H1 (cell line): ENCODE data around the gene NFATC1. TPM values are rescaled to one million over a fixed set of nuclear protein-coding genes. Genes with fewer than 3 reads are reported as not detected.

Experiments
- CTCF ChIA-PET: fragments of 300-600 bp; sonication (Branson Sonifier 250); formaldehyde crosslinking; loops from one replicate; lab custom pipeline; 2021; ENCODE audit not compliant: partially characterized antibody; lab: Charles Lee
- POLR2A ChIA-PET: fragments of 300-600 bp; sonication (Branson Sonifier 250); formaldehyde crosslinking; loops from one replicate; lab custom pipeline; 2021; ENCODE audit warnings: inconsistent platforms; ENCODE audit not compliant: partially characterized antibody; lab: Charles Lee
- DNase-seq, 2 experiments: peaks; one replicate each; pipeline versions ENCODE4 v3.0.0 to v3.0.0-alpha.2; 2010 to 2022; ENCODE audit warnings: low spot score in 2 of 2, low read depth in 1 of 2, mixed read lengths in 1 of 2
- FAIRE-seq: peaks from 2 replicates; lab custom pipeline; 2011; peaks lifted over from hg19 to GRCh38; lab: Jason Lieb, UNC
- H2AFZ ChIP-seq: 2 replicates; pipeline ENCODE4 v1.8.1; 2012; ENCODE audit warnings: low read length, inconsistent platforms
- H2AK5ac ChIP-seq: 2 replicates; pipeline ENCODE4 v1.6.1; 2013; ENCODE audit warnings: low read depth, low read length
- H2BK120ac ChIP-seq: replicated peaks from 2 replicates; pipeline ENCODE3; 2013; ENCODE audit warnings: low read depth, low read length, inconsistent platforms
- H2BK12ac ChIP-seq: 2 replicates; pipeline ENCODE4 v1.6.1; 2013; ENCODE audit warnings: low read depth, low read length
- H2BK15ac ChIP-seq: 2 replicates; pipeline ENCODE4 v1.6.1; 2013; ENCODE audit warnings: low read length
- H2BK20ac ChIP-seq: 2 replicates; pipeline ENCODE4 v1.6.1; 2013; ENCODE audit warnings: low read length
- H2BK5ac ChIP-seq: 2 replicates; pipeline ENCODE4 v1.6.1; 2013; ENCODE audit warnings: low read depth, low read length
- H3K14ac ChIP-seq: 2 replicates; pipeline ENCODE4 v1.6.1; 2013; ENCODE audit warnings: inconsistent platforms; ENCODE audit not compliant: insufficient read length
- H3K18ac ChIP-seq: 2 replicates; pipeline ENCODE4 v1.6.1; 2013; ENCODE audit warnings: low read length; ENCODE audit errors: extremely low read depth
- H3K23ac ChIP-seq: 2 replicates; pipeline ENCODE4 v1.6.1; 2013; ENCODE audit warnings: inconsistent platforms; ENCODE audit not compliant: insufficient read length
- H3K23me2 ChIP-seq: 2 replicates; pipeline ENCODE4 v1.6.1; 2013; ENCODE audit warnings: low read depth, low read length
- H3K27ac ChIP-seq: 2 replicates; pipeline ENCODE4 v1.6.1; 2011; ENCODE audit warnings: low read depth, low read length, inconsistent platforms
- H3K27me3 ChIP-seq, 4 experiments: replicated peaks in 1 of 4; 1 replicate in 1 of 4; 2 replicates in 3 of 4; pipeline versions ENCODE4 v1.6.1 to v1.8.1; 2011 to 2013; ENCODE audit warnings: low read length in 3 of 4, mild to moderate bottlenecking in 3 of 4, inconsistent platforms in 2 of 4, mixed read lengths in 2 of 4, moderate library complexity in 1 of 4; ENCODE audit not compliant: control insufficient read depth in 3 of 4, insufficient read depth in 3 of 4; ENCODE audit errors: extremely low read depth in 1 of 4
- H3K36me3 ChIP-seq, 4 experiments: 2 replicates each; pipeline versions ENCODE4 v1.6.1 to v1.8.1; 2011 to 2013; ENCODE audit warnings: mild to moderate bottlenecking in 4 of 4, low read length in 3 of 4, moderate library complexity in 2 of 4, control low read depth in 1 of 4, inconsistent platforms in 1 of 4; ENCODE audit not compliant: insufficient read depth in 4 of 4, control insufficient read depth in 2 of 4
- H3K4ac ChIP-seq: replicated peaks from 2 replicates; pipeline ENCODE3; 2013; ENCODE audit warnings: low read length, low read depth, mixed read lengths, inconsistent platforms; ENCODE audit not compliant: insufficient read length
- H3K4me1 ChIP-seq, 4 experiments: replicated peaks in 1 of 4; 1 replicate in 1 of 4; 2 replicates in 3 of 4; pipeline versions ENCODE4 v1.6.1 to v1.8.1; 2011 to 2013; ENCODE audit warnings: low read length in 3 of 4, inconsistent platforms in 2 of 4, mixed read lengths in 1 of 4; ENCODE audit not compliant: insufficient read depth in 4 of 4, control insufficient read depth in 3 of 4
- H3K4me2 ChIP-seq, 2 experiments: 2 replicates each; pipeline versions ENCODE4 v1.6.1 to v1.8.1; 2011 to 2013; ENCODE audit warnings: low read depth in 2 of 2, low read length in 2 of 2, control low read depth in 1 of 2, inconsistent platforms in 1 of 2, mild to moderate bottlenecking in 1 of 2; ENCODE audit not compliant: insufficient read depth in 1 of 2
- H3K4me3 ChIP-seq, 4 experiments: fragments of 200-600, 300-600 bp in 1 of 4; sonication (generic), shearing (Covaris generic), sonication (Bioruptor Twin) in 1 of 4; 2 replicates each; pipeline versions ENCODE4 v1.5.1 to v1.8.1; 2011 to 2016; ENCODE audit warnings: low read length in 4 of 4, low read depth in 3 of 4, control low read depth in 2 of 4, inconsistent platforms in 2 of 4, mild to moderate bottlenecking in 2 of 4, mixed read lengths in 1 of 4, moderate library complexity in 1 of 4; ENCODE audit not compliant: insufficient read depth in 2 of 4; ENCODE audit errors: extremely low read depth in 1 of 4
- H3K56ac ChIP-seq: replicated peaks from 2 replicates; pipeline ENCODE3; 2013; ENCODE audit warnings: low read depth, mild to moderate bottlenecking, mixed read lengths, low read length, inconsistent platforms; ENCODE audit not compliant: insufficient read length
- H3K79me1 ChIP-seq: 2 replicates; pipeline ENCODE4 v1.6.1; 2013; ENCODE audit warnings: low read depth, low read length, control low read depth
- H3K79me2 ChIP-seq, 2 experiments: 2 replicates each; pipeline versions ENCODE4 v1.6.1 to v1.8.1; 2012 to 2013; ENCODE audit warnings: low read length in 2 of 2, mild to moderate bottlenecking in 2 of 2, inconsistent platforms in 1 of 2; ENCODE audit not compliant: insufficient read depth in 2 of 2, control insufficient read depth in 1 of 2
- H3K9ac ChIP-seq, 4 experiments: replicated peaks in 1 of 4; 1 replicate in 1 of 4; 2 replicates in 3 of 4; pipeline versions ENCODE4 v1.6.1 to v1.8.1; 2011 to 2013; ENCODE audit warnings: low read depth in 3 of 4, low read length in 3 of 4, control low read depth in 2 of 4, mild to moderate bottlenecking in 2 of 4, moderate library complexity in 2 of 4, inconsistent platforms in 1 of 4; ENCODE audit errors: extremely low read depth in 1 of 4
- H3K9me3 ChIP-seq, 2 experiments: 2 replicates each; pipeline versions ENCODE4 v1.6.1 to v1.8.1; 2012 to 2013; ENCODE audit warnings: mild to moderate bottlenecking in 2 of 2, moderate library complexity in 2 of 2, control low read depth in 1 of 2, inconsistent platforms in 1 of 2, low read depth in 1 of 2, low read length in 1 of 2, mixed read lengths in 1 of 2; ENCODE audit not compliant: insufficient read depth in 2 of 2
- H4K20me1 ChIP-seq, 2 experiments: replicated peaks in 1 of 2; 2 replicates each; pipeline versions ENCODE3 to v1.8.1; 2011 to 2013; ENCODE audit warnings: inconsistent platforms in 2 of 2, low read length in 2 of 2, mild to moderate bottlenecking in 1 of 2; ENCODE audit not compliant: insufficient read depth in 2 of 2, control insufficient read depth in 1 of 2
- H4K5ac ChIP-seq: 2 replicates; pipeline ENCODE4 v1.6.1; 2013; ENCODE audit warnings: low read length, low read depth, mixed read lengths, inconsistent platforms; ENCODE audit not compliant: insufficient read length
- H4K8ac ChIP-seq: 2 replicates; pipeline ENCODE4 v1.8.0; 2013; ENCODE audit warnings: mild to moderate bottlenecking, moderate library complexity, low read length, inconsistent platforms; ENCODE audit not compliant: insufficient read depth; ENCODE audit errors: extremely low read depth
- H4K91ac ChIP-seq: replicated peaks from 2 replicates; pipeline ENCODE3; 2013; ENCODE audit warnings: low read length, mixed read lengths, inconsistent platforms; ENCODE audit not compliant: insufficient read length
- EP300 ChIP-seq, 2 experiments: IDR thresholded peaks; 1 replicate in 1 of 2; 2 replicates in 1 of 2; pipeline ENCODE4 v1.6.1; 2011 to 2012; ENCODE audit warnings: low read depth in 2 of 2, low read length in 2 of 2, mild to moderate bottlenecking in 2 of 2, borderline replicate concordance in 1 of 2, inconsistent platforms in 1 of 2, moderate library complexity in 1 of 2
- SRF ChIP-seq: IDR thresholded peaks from 2 replicates; pipeline ENCODE4 v1.6.1; 2011; ENCODE audit warnings: mild to moderate bottlenecking, low read depth, low read length, moderate library complexity
- SUZ12 ChIP-seq: fragments of 200-600 bp; sonication (generic); IDR thresholded peaks from 2 replicates; pipeline ENCODE4 v1.6.1; 2012; ENCODE audit warnings: mild to moderate bottlenecking, inconsistent platforms, low read length, moderate library complexity, mixed read lengths
- WGBS, 2 experiments: shearing (Covaris generic) in 1 of 2; methylation state at CpG; one replicate each; pipeline versions ENCODE4 v1.1.6 to v1.1.7; 2013 to 2015; ENCODE audit warnings: low lambda C conversion rate in 2 of 2, mixed read lengths in 2 of 2, inconsistent platforms in 1 of 2, low coverage in 1 of 2, missing lambda C conversion rate in 1 of 2; ENCODE audit not compliant: insufficient replicate concordance in 2 of 2, insufficient coverage in 1 of 2, insufficient read length in 1 of 2; ENCODE audit errors: extremely low coverage in 1 of 2, missing lambda C conversion rate in 1 of 2; 5-methylcytosine and 5-hydroxymethylcytosine counted together
- polyA plus RNA-seq, 7 experiments: library from polyadenylated mRNA; depleted of rRNA in 3 of 7; stranded (reverse) in 5 of 7; unstranded in 2 of 7; fragments of >200 nt in 5 of 7; fragments of 200-250 nt in 2 of 7; gene quantifications; 1 replicate in 5 of 7; 2 replicates in 1 of 7; 4 replicates in 1 of 7; pipeline versions ENCODE4 v1.2.1 to v1.2.3, GENCODE V29; 2011 to 2013; ENCODE audit warnings: missing spikeins in 2 of 7, mixed read lengths in 2 of 7
- total RNA-seq: library from RNA; stranded (reverse); fragmentation: NEBNext Ultra II Directional; extraction: Animal tissue kit (Norgen Biotek cat#: 25700); gene quantifications from 2 replicates; pipeline ENCODE4 v1.2.1, GENCODE V29; 2021
- TF ChIP-seq, protein P1 (sequence below), 3 experiments: IDR thresholded peaks; 1 replicate in 2 of 3; 2 replicates in 1 of 3; pipeline versions ENCODE4 v1.5.1 to v1.6.1; 2011; ENCODE audit warnings: low read length in 3 of 3, mild to moderate bottlenecking in 3 of 3, inconsistent platforms in 2 of 3, low read depth in 1 of 3, moderate library complexity in 1 of 3; ENCODE audit not compliant: insufficient read depth in 1 of 3; ENCODE audit errors: control extremely low read depth in 1 of 3

Gene NFATC1
- total and polyA plus RNA-seq, 2 of the 8 experiments (the other 6 are each of a cell fraction or from before 2014, with no cell fraction given), result 2.0 to 6.6 TPM

DNA sequence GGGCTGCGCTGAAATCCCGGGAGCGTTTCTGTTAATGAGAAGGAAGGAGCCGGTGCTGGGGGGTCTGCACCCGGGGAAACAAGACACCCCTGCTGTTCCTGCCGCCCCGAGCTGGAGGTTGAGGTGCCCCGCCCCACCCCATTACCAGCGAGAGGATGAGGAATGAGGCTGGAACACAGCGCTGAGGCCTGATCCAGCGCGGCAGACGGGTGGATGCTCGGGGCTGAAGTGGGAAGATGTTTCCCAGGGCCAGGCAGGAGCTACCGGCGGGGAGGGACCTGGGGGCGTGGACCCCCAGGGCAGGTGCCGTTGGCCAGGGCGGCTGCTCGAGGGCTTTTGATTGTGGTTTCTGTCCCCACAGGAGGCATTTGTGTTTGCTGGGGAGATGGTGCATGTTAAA lies 149.5 kb downstream of the NFATC1 start:
- FAIRE-seq, result no peak
- no peak overlapping the region for H3K18ac ChIP-seq
- no peak overlapping the region for H3K27ac ChIP-seq

More for the DNA sequence above, 149.5 kb downstream of the NFATC1 start:
- no peak overlapping the region for H2BK120ac ChIP-seq
- H2AK5ac ChIP-seq, result no peak overlapping the region
- H3K9ac ChIP-seq, result no peak overlapping the region
- no peak overlapping the region for H3K4me2 ChIP-seq
- CTCF ChIA-PET, result interaction anchor here (0.5 to 1.9 kb wide), 5 partner anchors 17 to 440 kb away, joined by 3 to 5 read pairs (median 4); no protein-coding TSS in a partner anchor
- no peak overlapping the region for H3K4ac ChIP-seq
- H3K79me2 ChIP-seq, result no peaks in the 10 kb centered on the region
- TF ChIP-seq EP300 (IDR thresholded peaks at IDR 0.05; ENCODE audit: borderline replicate concordance in 1 of 2, low read depth in 2 of 2, low read length in 2 of 2), result no peak
- no peak for TF ChIP-seq SRF
- TF ChIP-seq, protein P1, sequence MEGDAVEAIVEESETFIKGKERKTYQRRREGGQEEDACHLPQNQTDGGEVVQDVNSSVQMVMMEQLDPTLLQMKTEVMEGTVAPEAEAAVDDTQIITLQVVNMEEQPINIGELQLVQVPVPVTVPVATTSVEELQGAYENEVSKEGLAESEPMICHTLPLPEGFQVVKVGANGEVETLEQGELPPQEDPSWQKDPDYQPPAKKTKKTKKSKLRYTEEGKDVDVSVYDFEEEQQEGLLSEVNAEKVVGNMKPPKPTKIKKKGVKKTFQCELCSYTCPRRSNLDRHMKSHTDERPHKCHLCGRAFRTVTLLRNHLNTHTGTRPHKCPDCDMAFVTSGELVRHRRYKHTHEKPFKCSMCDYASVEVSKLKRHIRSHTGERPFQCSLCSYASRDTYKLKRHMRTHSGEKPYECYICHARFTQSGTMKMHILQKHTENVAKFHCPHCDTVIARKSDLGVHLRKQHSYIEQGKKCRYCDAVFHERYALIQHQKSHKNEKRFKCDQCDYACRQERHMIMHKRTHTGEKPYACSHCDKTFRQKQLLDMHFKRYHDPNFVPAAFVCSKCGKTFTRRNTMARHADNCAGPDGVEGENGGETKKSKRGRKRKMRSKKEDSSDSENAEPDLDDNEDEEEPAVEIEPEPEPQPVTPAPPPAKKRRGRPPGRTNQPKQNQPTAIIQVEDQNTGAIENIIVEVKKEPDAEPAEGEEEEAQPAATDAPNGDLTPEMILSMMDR (IDR thresholded peaks at IDR 0.05; ENCODE audit: control extremely low read depth in 1 of 3, insufficient read depth in 1 of 3, low read depth in 1 of 3, low read length in 3 of 3), result no peak
- no peak for TF ChIP-seq SUZ12
- H4K8ac ChIP-seq, result no peak overlapping the region
- 91% methylated on average over 19 of the region's 20 CpGs; no CpG with 5 or more reads in 1 of the 2 experiments for WGBS, 2 experiments
- no peak overlapping the region for H4K91ac ChIP-seq
- no peaks in the 10 kb centered on the region for H3K4me1 ChIP-seq
- H3K14ac ChIP-seq, result no peak overlapping the region
- no peak overlapping the region for H2BK15ac ChIP-seq
- H3K27me3 ChIP-seq, result peaks cover 0 to 2% (median 0%) of the 10 kb centered on the region in 4 experiments; a peak in 1 of 7 replicates
- no peaks in the 10 kb centered on the region for H3K79me1 ChIP-seq
- no peak overlapping the region for H2BK5ac ChIP-seq
- H3K9me3 ChIP-seq, result peaks cover 0 to 26% of the 10 kb centered on the region in 2 experiments; a peak in 2 of 4 replicates
- no peak overlapping the region for H3K56ac ChIP-seq
- H4K5ac ChIP-seq, result no peak overlapping the region
- H3K23ac ChIP-seq, result no peak overlapping the region
- H2BK12ac ChIP-seq, result no peak overlapping the region
- H3K23me2 ChIP-seq, result peaks cover 11% of the 10 kb centered on the region; the same call in 1 of the 2 replicates
- no peaks in the 10 kb centered on the region for H3K36me3 ChIP-seq
- POLR2A ChIA-PET, result no interaction called here
- H3K4me3 ChIP-seq, result no peak overlapping the region
- DNase-seq, result no peak
- no peak overlapping the region for H2BK20ac ChIP-seq
- peaks cover 0 to 2% of the 10 kb centered on the region in 2 experiments for H4K20me1 ChIP-seq
- H2AFZ ChIP-seq, result no peak overlapping the region
